Fibroblast of lung (primary cell): ENCODE results near the gene CLSTN1.

Experiments
- EZH2 ChIP-seq: IDR thresholded peaks from 2 replicates; pipeline ENCODE4 v1.5.1; 2012; ENCODE audit warnings: low read length, control low read depth, mild to moderate bottlenecking; ENCODE audit errors: missing control alignments
- TF ChIP-seq, protein P1 (sequence below), 2 donors: IDR thresholded peaks in 1 of 2; conservative IDR thresholded peaks in 1 of 2; 1 replicate in 1 of 2; 2 replicates in 1 of 2; pipeline ENCODE4 v1.5.1; 2011 to 2012; ENCODE audit warnings: low read length in 2 of 2, control low read depth in 1 of 2, inconsistent platforms in 1 of 2, low read depth in 1 of 2, mild to moderate bottlenecking in 1 of 2

DNA sequence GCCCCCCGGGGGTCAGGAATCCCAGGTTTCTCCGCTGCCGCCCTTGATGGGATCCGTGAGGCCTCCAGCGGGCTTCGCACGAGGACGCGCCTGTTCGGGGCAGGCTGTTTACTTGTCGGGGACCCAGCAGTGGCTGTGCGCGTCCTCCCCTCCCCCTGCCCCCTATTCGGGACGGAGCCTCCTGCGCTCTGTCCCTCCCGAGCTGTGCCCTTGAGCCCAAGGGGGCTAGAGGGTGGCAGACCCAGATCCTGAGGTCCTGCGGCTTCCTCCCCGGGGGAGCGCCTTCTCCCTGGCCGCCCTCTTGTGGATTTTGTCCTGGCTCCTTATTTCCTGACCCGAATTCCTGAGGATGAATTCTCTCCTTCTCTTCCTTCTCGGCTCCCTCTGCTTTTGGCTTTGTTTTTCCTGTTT is 133.8 kb downstream of the CLSTN1 start:
- TF ChIP-seq, protein P1, sequence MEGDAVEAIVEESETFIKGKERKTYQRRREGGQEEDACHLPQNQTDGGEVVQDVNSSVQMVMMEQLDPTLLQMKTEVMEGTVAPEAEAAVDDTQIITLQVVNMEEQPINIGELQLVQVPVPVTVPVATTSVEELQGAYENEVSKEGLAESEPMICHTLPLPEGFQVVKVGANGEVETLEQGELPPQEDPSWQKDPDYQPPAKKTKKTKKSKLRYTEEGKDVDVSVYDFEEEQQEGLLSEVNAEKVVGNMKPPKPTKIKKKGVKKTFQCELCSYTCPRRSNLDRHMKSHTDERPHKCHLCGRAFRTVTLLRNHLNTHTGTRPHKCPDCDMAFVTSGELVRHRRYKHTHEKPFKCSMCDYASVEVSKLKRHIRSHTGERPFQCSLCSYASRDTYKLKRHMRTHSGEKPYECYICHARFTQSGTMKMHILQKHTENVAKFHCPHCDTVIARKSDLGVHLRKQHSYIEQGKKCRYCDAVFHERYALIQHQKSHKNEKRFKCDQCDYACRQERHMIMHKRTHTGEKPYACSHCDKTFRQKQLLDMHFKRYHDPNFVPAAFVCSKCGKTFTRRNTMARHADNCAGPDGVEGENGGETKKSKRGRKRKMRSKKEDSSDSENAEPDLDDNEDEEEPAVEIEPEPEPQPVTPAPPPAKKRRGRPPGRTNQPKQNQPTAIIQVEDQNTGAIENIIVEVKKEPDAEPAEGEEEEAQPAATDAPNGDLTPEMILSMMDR (conservative IDR thresholded peaks at IDR 0.05 in 1 of 2, IDR thresholded peaks at IDR 0.05 in 1 of 2; ENCODE audit: low read depth in 1 of 2, low read length in 2 of 2), result peak; percentile 8 to 27
- TF ChIP-seq EZH2, result no peak
